A549 treated with AZD9567 at 1 μM for 4 hours (cell line): Measurements from ENCODE around the gene TMEM266. TPM values are rescaled to one million over a fixed set of nuclear protein-coding genes. Genes with fewer than 3 reads are reported as not detected.

Experiments
- total RNA-seq: library from RNA; stranded (reverse); fragments of 200-300 nt; extraction: Qiagen RNA extraction; gene quantifications from 5 replicates; pipeline ENCODE4 v1.2.3, GENCODE V29; 2022; ENCODE audit not compliant: insufficient read depth

The TMEM266 gene, protein sequence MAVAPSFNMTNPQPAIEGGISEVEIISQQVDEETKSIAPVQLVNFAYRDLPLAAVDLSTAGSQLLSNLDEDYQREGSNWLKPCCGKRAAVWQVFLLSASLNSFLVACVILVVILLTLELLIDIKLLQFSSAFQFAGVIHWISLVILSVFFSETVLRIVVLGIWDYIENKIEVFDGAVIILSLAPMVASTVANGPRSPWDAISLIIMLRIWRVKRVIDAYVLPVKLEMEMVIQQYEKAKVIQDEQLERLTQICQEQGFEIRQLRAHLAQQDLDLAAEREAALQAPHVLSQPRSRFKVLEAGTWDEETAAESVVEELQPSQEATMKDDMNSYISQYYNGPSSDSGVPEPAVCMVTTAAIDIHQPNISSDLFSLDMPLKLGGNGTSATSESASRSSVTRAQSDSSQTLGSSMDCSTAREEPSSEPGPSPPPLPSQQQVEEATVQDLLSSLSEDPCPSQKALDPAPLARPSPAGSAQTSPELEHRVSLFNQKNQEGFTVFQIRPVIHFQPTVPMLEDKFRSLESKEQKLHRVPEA
- total RNA-seq, result 0.11 to 0.20 TPM (median 0.16 TPM) in 4 of 5 replicates, not detected in the other

GRCh38 chr15:76059320-76060117 is at the start of gene TMEM266:
TSS of gene TMEM266 (plus strand) at chr15:76059985. CDS start at chr15:76134264, 74,279 bp downstream.

DNA sequence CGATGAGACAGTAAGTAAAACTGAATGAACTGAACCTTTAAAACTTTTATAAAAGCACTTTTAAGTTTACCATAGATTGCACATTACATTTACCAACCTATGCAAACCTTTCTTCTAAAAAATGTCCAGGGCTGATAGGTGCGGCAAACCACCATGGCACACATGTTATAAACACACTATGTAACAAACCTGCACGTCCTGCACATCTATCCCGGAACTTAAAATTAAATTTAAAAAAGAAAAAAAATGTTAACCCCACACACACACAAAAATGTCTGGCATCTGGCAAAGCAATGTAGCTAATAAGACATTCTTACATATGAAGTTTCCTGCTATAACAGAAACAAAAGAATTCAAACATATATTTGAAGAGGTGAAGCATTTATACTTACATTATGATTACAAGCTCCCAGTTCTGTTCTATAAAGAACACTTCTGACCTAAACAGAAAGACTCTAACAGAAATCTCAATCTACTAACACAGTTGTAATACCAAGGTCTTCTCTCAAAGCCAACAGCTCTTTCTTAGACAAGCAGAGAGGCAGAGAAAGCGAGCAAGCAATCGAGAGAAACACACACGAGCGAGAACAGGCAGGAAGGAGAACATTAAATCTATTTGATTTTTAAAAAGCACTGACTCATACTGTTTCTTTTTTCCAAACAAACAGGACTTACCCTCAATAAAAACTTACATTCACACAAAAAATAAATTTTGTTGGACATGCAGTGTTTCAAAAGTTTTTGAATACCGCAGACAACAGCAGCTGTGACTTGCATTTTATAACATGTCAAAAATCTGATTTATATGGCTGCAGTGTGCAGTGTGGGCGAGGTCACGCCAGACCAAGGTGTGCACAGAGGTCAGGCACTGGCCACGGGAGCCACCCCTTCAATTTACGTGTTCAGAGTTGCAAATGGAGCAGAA is 47.9 kb upstream of the TMEM266 start, which contains the start of gene NRG4:
Gene NRG4, minus strand, starts transcription at position 798 of the 925 bp plus-strand sequence. CDS start 1,194 bp downstream, outside the sequence.

Other genes with a start within 250 kb of the TMEM266 start
- 33.3 to 52.2 TPM (median 44.5 TPM) in 5 replicates for gene UBE2Q2, start 216.5 kb upstream of the TMEM266 start, total RNA-seq
- 62.4 to 82.0 TPM (median 80.9 TPM) in 5 replicates for gene FBXO22, start 156.1 kb upstream of the TMEM266 start, total RNA-seq
- gene NRG4, start 47.6 kb upstream of the TMEM266 start, total RNA-seq, result 0.64 to 1.6 TPM (median 1.0 TPM) in 4 of 5 replicates, not detected in the other